ENCODE data around the gene TFDP1.

Gene TFDP1

DNA sequence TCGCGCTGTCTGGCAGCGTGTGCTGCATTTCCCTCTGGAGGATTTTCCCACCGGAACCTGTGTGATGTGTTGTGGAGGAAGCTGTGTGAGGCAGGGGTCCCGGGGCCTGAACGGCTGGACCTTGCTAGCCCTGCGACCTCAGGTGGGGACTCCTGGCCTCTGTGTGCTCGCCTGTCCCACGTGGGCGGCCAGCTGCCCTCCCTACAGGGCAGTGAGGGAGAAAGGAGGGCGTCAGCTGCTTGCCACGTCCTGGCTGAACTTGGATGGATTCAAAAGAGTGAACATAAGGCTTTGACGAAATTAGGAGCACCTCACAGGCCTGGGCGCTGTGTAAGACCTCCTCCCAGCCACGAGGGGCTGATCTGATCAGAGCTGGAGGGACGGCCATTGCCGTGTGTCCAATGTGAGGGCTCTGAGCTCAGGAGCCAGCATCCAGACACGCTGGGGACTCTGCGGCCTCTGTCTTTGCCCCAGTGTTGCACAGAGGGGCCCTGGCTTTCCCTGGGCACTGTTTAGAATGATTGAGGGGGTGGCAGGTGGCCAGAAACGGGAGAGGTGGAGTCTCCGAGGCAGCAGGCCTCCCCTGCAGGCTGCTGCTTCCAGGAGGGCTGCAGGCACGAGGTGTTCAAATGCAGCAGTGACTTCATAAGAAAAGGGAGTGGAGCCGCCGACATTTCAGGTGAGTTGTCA is 13.0 kb downstream of the TFDP1 start:
- no peak for DNase-seq (ENCODE audit: low read depth in 1 of 2, low spot score in 1 of 2)

DNA sequence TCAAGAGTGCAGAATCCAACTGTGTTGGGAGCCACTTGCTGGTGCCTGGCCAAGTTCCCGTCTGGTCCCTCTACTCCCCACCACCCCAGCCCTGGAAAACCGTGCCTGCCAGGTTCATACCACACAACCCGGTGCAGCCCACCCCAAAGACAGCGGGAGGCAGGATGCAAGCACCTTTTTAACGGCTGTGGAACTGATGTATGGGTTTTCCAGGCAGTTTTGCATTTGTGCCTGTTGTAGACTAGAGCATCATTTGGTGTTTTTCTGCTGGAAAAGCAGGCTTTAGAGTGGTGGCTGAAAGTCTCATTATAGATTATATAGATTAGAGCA is 13.5 kb downstream of the TFDP1 start:
- DNase-seq (ENCODE audit: low read depth in 1 of 2, low spot score in 1 of 2): no peak

DNA sequence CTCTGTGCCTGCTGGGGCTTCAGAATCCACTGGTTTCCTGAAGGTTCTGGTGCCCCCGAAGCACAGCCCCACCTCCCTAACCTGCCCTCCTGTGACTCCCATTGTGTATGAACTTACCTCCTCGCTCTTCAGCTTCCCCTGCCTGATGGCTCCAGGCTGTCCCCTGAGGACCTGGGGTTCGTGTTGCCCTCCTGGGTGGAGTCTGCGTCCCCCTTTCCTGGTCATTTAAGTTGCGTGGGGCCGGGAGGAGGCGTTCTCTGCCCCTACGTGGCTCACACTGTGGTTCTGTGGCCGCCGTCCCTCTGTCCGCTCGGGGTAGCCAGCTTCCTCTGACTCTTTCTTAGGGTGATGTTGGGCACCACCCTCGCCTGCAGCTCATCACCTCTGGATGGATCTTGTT is 13.9 kb downstream of the TFDP1 start:
- DNase-seq (ENCODE audit: low read depth in 1 of 2, low spot score in 1 of 2): no peak

DNA sequence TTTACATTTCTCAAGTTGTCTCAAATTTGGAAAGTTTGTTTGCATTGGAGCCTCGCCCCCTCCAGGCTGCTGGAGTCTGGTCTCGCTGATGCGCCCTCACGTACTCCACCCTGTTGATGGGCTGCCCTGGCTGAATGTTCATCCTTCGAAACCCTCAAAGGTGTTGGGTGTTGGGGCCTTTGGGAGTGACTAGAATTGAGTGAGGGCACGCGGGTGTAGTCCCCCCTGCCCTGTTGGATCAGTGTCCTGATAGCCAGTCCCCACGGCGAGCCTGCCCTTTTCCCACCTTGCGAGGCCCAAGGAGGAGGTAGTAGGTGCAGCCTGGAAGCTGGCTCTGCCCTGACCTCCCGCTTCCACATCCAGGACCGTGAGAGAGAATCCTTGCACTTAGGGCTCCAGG is 14.8 kb downstream of the TFDP1 start:
- DNase-seq (ENCODE audit: low read depth in 1 of 2, low spot score in 1 of 2): no peak

DNA sequence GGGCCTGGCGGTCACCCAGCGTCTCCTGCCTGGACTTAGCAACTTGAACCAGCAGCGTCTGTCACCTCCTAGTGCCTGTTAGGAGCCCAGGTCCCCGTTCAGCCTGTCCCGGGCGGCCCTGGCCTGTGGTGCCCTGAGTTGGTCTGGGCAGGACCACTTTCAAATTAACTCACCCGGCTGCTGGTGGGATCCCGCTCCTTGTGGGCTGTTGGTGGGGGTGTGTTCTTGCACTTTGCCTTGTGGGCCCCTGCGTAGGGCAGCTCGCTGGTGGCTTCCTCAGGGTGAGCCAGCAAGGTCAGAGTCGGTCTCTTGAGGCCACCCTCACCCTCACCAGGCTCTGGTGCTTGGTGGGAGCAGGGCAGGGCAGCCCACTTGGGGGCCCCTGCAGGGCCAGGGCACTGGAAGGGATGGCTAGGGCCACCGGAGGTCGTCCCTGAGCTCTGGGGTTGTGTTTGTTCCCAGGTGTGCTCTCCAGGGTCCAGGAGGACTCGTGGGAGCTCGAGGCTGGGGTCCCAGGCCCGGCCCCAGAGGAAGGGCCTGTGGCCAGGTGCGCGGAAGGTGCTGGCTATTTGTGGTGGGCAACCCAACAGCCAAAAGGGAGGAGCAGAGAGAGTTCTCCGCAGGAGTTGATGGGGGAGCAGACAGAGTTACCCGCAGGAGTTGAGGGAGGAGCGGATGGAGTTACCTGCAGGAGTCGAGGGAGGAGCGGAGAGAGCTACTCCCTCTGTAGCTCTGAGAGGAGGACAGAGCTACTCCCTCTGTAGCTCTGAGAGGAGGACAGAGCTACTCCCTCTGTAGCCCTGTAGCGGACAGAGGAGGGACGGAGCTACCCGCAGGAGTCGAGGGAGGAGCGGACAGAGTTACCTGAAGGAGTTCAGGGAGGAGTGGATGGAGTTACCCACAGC is 16.9 kb downstream of the TFDP1 start:
- no peak for DNase-seq (ENCODE audit: low read depth in 1 of 2, low spot score in 1 of 2)

DNA sequence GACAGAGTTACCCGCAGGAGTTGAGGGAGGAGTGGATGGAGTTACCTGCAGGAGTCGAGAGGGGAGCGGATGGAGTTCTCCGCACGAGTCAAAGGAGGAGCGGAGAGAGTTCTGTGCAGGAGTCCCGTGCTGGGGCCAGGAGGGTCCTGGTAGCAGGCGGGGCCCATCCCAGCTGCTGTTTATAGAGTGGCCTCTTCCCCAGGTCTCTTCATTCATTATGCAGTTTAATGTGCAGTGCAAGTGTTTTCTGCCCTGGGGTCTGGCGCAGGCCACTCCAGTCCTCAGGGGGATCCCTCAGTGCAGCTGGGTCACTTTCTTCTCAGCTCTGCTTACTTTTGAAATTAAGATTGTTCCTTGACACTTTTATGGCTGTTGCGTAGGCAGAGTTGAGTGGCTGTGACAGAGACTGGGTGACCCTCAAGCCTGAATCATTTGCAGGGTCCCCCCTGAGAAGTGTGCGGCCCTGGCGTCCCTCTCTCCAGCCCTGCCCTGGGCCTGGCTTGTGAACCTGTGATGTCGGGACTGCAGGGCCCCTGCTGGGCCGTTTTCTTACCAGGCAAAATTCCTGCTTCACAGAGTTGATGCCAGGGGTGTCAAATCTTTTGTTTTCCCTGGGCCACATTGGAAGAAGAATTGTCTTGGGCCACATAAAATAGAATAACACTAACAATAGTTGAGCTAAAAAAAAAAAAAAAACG is 17.9 kb downstream of the TFDP1 start:
- no peak for DNase-seq (ENCODE audit: low read depth in 1 of 2, low spot score in 1 of 2)

DNA sequence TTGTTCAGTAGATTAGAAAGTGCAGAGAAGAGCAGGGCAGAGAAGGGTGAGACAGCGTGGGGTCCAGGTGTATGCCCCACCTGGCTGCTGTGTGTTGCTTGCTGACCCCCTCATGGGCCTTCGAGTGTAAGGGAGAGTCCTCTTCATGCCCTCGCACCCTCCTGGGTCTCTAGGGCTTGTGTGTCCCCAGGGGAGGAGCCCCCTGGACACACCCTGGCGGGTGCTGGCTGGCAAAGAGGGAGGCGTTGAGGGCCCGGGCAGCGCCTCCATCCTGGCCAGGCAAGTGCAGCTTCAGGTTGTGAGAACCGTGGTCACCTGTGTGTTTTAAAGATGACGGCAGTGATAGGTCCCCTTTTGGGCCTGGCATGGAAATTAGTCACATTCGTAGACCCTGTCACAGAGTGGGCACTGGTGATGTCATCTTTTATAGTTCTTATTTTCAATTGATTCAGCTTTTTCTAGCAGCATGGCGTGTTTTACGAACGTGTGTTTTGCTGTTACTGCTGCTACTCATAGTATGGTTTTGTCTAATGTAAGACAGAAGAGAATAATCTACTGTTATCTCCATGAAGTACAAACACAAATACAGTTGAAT is 18.7 kb downstream of the TFDP1 start:
- no peak for DNase-seq (ENCODE audit: low read depth in 1 of 2, low spot score in 1 of 2)

DNA sequence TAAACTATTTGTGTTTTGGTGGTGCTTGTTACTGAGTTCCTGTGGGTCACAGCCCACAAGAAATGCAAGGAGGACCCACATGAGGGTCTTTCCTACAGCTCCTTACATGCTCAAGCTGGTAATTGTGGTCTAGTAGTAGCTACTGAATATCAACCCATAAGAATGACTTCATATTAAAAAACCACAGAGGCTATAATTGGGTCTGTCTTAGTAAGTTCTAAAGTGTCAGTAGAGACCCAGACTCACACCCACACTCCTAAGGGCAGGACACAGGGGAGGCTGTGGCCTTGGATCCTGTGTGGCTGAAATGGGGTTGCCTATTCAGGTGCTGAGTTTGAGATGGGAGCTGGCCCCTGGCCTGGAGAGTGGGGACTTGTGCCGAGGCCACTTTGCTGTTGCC is 19.6 kb downstream of the TFDP1 start:
- DNase-seq (ENCODE audit: low read depth in 1 of 2, low spot score in 1 of 2): no peak

DNA sequence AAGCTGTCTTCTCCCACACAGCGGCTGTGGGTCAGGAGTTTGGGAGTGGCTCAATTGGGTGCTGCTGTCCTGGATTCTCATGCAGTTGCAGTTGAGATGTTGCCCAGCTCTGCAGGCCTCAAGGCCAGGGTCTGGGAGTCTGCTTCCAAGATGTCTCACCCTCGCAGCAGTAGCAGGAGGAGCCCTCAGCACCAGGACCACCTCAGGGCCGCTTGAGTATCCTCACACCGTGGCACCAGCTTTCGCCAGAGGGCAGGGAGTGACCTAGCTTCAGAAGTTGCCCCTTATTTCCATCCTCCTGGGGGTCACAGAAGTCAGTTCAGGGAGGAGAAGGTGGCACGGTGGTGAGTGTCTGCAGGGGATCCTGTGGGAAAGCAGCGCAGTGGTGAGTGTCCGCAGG is 20.9 kb downstream of the TFDP1 start:
- no peak for DNase-seq (ENCODE audit: low read depth in 1 of 2, low spot score in 1 of 2)

DNA sequence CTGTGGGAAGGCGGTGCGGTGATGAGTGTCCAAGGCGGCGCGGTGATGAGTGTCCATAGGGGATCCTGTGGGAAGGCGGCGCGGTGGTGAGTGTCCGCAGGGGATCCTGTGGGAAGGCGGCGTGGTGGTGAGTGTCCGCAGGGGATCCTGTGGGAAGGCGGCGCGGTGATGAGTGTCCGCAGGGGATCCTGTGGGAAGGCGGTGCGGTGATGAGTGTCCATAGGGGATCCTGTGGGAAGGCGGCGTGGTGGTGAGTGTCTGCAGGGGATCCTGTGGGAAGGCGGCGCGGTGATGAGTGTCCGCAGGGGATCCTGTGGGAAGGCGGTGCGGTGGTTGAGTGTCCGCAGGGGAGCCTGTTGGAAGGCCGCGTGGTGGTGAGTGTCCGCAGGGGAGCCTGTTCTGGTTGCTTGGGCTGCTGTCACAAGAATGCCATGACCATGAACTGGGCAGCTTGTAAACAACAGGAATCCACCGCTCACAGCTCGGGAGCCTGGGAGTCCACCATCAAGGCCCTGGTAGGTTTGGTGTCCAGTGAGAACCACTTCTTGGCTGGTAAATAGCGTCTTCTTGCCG is 21.4 kb downstream of the TFDP1 start:
- no peak for DNase-seq (ENCODE audit: low read depth in 1 of 2, low spot score in 1 of 2)

DNA sequence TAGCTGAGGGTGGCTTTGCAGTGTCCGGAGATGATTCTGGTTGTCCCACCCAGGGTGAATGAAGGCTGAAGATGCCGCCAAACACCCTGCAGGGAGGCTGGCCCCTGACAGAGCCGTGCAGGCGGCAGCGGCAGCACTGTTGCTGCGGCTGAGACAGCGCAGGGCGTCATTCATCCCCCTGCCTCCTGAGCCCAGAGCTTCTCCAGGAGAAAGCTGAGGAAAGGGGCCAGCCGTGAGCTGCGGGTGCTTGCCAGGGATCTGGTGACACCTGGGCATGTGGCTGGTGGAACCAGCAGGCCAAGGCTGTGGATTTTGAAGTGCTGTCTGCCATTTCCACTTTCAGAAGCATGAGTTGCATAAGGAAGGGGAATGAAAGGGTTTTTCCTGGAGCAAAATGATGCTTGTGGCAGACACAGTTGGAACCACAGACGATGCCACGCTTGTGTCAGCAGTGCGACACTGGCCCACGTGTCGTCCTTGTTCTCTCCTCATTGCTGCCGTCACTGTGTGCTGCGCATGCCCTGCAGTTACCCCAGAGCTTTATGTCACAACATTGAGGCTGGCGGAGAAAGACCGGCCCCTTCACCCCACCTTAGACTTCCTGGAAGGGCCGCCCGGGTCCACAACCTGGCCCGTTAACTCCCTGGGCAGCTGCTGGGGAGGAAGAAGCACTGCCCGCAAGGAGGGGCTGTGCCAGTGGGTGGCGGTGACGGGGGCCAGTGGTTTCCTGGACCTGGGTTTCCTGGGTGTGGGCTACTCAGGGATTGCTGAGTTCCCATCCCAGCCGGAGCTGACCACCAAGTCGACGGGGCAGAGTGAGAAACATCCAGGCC is 22.7 kb downstream of the TFDP1 start:
- no peak for DNase-seq (ENCODE audit: low read depth in 1 of 2, low spot score in 1 of 2)

DNA sequence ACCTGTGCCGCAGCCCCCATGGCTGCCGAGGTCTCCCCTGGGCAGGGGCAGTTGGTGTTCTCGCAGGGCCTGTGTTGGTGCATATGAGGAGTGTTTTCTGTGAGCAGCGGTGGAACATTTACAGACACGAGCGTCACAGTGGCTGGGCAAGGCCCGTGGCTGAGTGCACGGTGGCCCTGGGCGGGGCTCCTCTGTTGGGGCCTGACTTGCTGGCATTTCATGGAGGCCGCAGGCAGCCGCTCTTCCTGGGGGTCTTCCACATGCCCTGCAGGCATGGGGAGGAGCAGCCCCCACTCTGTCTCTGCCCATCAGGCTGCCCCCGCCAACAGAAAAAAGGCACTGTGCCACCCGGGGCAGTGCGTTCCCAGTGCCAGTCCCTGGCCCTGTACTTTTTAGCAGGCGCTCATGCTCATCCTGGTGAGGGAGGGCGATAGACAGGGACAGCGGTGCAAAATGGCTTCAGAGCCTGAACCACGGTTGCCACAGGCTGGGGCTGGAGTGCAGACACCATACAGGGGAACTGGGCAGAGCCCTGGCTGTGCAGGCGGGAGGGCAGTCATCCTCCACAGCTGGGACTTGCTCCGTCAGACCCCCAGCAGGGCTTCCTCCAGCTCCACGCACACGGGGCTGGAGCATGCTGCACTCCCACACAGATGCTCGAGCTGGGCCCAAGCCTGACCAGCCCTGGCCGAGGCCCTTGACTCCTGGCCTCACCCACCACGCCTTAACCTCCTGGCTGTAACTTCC is 23.5 kb downstream of the TFDP1 start:
- DNase-seq (ENCODE audit: low read depth in 1 of 2, low spot score in 1 of 2): no peak

DNA sequence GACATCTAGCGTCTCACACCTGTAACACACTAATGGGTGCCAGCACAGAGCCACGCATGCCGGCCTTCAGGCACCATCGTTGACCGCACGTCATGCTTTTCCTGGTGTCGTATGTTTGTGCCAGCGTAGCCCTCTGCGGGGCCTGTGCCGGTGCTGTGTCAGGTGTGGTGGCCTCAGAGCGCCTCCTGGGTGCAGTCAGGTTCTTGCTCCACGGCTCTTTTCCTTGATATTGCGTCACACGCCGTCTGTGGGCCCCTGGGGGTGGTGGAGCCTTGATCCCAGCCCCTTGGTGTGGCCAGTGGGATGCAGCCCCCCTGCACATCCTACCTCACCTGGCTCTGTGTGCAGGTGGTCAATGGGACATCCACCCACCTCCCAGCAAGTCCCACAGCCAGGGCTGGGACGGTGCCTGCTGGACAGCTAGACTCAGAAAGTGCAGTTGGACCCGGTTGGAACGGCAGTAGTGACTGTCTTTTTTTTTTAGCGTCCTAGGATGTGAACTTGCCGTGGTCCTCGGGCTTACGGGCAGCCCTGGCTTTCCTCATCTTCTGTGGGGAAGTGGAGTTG is 24.5 kb downstream of the TFDP1 start:
- DNase-seq (ENCODE audit: low read depth in 1 of 2, low spot score in 1 of 2): no peak

DNA sequence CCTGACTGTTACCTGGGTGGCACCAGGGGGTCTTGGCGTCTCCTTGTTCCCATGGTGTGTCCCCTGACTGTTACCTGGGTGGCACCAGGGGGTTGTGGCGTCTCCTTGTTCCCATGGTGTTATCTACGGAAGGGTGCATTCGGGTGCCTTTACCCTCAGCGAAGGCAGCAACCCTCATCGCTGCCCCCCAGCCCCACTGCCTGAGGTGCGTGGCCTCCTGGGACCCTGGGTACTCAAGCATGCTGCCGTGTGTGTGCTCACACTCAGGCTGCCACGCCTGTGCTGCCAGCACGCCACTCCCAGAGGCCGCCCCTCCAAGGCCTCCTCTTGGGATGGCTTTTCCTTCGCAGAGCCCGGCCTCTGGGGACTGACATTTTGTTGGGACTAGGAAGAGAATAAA is 25.1 kb downstream of the TFDP1 start:
- DNase-seq (ENCODE audit: low read depth in 1 of 2, low spot score in 1 of 2): no peak

DNA sequence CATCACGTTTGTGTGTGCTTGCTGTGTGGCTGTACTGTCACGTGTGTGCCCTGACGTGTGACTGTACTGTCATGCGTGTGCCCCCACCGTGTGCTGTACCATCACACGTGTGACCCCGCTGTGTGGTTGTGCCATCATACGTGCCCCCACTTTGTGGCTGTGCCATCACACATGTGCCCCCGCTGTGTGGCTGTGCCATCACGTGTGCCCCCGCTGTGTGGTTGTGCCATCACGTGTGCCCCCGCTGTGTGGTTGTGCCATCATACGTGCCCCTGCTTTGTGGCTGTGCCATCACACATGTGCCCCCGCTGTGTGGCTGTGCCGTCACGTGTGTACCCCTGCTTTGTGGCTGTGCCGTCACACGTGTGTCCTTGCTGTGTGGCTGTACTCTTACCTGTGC is 25.7 kb downstream of the TFDP1 start:
- DNase-seq (ENCODE audit: low read depth in 1 of 2, low spot score in 1 of 2): no peak

DNA sequence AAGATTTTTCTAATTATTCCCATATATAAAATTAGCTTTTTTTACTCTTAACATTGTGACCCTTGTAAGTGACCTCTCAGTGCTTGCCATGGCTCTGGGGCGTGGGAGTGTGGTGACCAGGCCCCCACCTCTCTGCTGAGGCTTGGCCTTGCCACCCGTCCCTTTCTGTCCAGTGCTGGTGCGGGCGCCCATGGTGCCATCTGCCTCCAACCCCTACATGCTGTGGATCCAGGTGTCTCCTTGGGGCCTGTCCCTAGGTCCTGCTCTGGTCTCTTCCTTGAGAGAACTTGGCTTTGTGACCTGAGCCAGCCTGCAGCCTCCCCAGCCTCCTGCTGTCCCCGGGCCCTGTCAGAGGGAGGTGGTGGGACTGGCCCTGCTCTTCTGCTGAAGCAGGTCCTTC is 27.4 kb downstream of the TFDP1 start:
- no peak for DNase-seq (ENCODE audit: low read depth in 1 of 2, low spot score in 1 of 2)

DNA sequence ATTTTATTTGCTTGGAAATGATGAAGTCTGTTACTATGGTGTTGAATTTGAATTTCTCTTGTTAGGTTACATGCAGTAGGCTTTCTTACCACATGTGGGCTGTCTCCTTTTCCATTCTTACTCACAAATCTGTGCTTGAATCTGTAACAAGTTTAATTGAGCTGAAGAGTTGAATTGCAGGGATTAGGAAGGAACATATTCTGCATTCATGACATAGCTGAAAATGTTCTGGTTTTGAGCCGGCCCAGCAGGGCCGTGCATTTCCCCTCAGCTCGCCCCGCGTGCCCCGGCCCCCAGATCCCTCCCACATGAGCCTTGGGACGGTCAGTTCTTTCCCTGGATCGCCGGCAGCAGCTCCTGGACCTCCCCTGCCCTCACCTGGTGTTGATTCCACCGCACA is 28.1 kb downstream of the TFDP1 start:
- DNase-seq (ENCODE audit: low read depth in 1 of 2, low spot score in 1 of 2): no peak

DNA sequence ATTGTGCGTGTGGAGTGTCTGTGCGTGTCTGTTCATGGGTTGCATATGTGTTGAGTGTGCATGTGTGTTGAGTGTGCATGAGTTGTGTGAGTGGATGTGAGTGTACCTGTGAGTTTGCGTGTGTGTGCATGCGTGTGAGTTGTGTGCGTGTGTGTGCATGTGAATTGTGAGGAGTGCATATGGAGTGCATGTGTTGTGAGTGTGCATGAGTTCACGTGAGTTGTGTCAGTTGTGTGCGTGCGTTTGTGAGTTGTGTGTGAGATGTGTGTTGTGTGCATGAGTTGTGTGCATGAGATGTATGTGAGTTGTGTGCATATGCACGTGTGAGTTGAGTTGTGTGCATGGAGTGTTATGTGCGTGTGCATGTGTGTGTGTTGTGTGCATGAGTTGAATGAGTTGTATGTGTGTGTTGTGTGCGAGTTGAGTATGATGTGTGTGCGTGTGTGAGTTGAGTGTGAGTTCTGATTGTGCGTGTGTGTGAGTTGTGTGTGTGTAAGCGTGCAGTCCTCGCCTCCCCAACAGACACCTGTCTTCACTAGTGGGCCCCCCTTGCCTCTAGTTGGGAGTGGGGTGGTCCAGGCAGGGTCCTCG is 29.3 kb downstream of the TFDP1 start:
- DNase-seq (ENCODE audit: low read depth in 1 of 2, low spot score in 1 of 2): no peak

DNA sequence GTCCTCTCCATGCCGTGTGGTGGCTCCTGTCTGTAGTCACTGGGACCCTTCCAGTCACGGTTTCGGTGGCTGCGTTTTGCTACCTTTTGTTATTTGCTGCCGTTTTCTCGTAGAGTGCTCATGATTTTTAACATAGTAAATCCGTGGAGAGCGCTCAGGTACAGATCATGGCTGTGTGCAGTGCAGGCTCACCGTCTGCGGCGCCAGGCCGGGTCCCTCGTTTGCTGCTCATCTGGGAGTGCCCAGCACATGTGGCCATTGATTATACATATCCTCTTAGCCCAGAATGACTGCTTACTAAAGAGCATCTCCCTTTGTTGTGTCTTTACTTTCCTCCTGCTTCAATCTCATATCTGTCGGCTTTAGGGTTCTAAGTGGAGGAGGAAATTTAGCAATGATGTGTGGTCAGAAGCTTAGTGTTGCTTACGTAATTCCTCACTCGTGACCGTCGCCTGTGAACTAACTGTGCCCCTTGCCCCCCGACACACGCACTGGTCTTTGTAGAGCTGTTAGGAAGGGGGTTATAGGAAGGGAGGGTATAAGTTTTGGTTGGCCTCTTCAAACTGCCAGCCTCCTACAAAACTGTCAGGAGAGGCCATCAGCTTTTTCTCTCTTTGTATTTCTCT is 31.8 kb downstream of the TFDP1 start:
- DNase-seq (ENCODE audit: low read depth in 1 of 2, low spot score in 1 of 2): no peak
